NCI-H1048 (cell line): ENCODE results near the gene ZFPM1.
"Not testable (repeated sequence)": the region's sequence is repeated elsewhere in the genome, so short reads cannot be mapped to it uniquely, and the experiment has no call there.

Experiments
- DNase-seq: peaks from one replicate; lab custom pipeline; 2025; lab: John Stamatoyannopoulos, UW

Gene ZFPM1

DNA sequence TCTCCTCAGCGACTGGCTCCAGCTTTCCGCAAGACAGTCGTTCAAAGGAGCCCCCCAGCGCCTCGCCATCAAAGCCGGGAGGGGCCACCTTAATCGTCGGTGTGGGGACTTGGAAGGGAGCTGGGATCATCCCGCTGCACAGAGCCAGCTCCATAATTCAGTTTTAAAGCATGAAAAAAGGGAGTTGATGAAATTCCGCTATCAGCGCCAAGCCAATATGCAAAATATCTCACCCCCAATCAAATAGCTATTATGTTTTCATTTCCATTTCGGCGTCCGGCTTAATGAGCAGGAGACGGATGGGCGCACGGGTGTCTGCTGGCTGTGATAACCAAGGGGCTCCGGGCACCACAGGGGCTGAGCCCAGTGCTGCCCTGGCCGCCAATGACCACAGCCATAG is 27.7 kb downstream of the ZFPM1 start:
- no peak for DNase-seq

DNA sequence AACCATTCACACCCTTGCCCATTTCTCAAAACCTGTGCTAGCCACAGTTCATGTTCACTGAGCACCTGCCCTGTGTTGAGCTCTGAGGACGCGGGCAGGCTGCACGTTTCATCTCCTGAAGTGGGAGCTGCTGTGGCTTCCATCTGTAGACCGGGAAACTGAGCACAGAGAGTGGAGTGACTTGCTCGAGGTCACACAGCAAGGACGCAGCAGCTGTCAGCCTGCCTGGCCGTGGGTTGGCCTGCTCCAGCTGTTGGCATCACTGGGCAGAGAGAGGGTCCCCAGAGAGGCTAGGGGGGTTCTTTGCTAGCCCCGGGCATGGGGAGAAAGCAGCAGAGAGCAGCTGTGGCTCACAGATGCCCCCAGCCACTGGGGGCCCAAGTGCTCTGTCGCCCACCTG is 28.8 kb downstream of the ZFPM1 start:
- DNase-seq, result no peak

- DNase-seq, result no peak
Measured at GRCh38 chr16:88482630-88483391, 29.7 kb downstream of the ZFPM1 start.

DNA sequence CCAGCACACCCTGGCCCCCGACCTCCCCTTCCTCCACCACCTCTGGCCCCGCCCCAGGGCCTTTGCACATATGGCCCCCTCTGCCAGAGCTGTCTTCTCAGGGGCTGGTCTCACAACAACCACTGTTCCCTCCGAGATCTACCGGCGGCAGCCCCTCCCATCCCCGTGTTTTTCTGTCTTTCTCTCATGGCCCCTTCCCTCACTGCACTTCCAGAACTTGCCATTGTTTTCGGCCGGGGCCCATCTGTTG is 30.2 kb downstream of the ZFPM1 start:
- DNase-seq, result no peak

DNA sequence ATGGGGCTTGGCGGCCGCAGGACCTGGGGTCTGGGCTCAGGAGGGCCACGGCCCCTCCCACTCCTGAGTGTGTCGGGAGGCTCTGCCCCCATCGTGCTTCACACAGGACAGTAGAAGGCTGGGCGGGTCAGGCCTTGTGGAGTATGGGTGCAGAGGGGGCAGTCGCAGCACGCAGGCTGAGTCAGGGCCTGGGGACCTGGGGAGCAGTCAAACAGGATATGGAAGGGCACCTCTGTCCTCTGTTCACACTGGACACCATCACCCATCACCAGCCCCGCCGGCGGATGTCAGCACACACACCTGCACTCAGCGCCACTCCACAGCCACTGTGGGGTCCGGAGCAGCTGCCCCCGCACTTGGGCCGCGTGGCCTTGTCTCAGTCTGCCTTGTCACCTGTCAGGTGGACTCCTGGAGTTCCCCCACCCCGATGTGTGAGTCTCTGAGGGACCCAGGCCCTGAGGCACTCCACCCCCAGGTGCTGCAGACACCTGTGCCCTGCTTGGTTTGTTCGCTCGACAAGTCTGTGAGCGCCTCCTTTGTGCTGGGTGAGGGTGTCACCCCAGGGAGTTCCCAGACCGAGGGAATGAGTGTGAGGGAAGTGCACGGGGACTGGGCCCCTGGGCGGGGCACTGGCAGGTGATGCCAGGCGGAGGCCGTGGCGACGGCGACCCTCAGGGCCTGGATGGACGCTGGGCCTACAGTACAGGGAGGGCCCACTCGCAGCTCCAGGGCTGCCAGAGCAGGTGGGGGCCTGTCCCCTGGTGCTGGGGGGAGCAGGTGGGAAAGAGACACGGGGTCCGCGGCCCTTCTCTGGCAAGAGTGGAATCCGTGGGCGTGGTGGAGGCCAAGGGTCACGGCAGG is 31.7 kb downstream of the ZFPM1 start:
- no peak for DNase-seq

DNA sequence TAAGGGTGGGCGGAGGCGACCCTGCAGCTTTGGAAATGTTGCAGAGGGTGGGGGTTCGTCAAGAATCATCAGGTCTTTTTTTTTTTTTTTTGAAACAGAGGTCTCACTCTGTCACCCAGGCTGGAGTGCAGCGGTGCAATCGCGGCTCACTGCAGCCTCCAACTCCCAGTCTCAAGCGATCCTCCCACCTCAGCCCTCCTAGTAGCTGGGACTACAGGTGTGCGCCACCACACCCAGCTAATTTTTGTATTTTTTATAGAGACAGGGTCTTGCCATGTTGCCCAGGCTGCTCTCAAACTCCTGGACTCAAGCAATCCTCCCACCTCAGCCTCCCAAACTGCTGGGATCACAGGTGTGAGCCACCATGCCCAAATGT is 32.3 kb downstream of the ZFPM1 start:
- DNase-seq, result not testable (repeated sequence)

DNA sequence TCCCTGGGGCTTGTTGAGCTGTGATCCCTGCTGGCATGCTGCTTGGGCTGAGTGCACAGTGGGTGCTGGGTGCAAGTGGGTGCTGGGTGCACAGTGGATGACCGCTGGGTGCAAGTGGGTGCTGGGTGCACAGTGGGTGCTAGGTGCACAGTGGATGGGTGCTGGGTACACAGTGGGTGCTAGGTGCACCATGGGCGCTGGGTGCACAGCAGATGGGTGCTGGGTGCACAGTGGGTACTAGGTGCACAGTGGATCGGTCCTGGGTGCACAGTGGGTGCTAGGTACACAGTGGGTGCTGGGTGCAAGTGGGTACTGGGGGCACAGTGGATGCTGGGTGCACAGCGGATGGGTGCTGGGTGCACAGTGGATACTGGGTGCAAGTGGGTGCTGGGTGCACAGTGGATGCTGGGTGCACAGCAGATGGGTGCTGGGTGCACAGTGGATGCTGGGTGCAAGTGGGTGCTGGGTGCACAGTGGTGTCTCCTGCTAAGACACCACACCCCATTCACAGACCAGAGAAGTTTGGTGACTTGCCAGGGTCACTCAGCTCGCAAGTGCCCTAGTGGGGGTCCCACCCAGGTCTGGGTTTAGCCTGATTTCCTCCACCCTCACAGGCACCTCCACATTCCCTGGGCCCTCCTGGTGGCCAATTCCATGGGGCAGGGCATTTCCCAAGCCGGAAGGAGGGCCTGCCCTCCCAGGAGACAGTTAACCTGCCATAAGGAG is 33.5 kb downstream of the ZFPM1 start:
- DNase-seq, result no peak

DNA sequence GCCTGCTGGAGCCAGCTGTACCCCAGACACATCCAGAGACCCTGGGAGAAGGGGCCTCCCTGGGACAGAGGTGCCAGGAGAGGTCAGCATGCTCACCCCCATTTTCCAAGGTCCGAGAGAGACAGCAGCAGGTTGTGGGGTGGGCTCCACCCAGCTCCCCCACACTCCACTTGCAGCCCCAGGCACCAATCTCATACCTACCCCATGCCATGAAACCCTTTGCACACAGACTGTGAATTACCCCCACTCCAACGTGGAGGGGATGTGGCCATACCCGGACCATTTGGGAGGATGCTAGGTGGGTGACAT is 34.0 kb downstream of the ZFPM1 start:
- DNase-seq, result no peak

DNA sequence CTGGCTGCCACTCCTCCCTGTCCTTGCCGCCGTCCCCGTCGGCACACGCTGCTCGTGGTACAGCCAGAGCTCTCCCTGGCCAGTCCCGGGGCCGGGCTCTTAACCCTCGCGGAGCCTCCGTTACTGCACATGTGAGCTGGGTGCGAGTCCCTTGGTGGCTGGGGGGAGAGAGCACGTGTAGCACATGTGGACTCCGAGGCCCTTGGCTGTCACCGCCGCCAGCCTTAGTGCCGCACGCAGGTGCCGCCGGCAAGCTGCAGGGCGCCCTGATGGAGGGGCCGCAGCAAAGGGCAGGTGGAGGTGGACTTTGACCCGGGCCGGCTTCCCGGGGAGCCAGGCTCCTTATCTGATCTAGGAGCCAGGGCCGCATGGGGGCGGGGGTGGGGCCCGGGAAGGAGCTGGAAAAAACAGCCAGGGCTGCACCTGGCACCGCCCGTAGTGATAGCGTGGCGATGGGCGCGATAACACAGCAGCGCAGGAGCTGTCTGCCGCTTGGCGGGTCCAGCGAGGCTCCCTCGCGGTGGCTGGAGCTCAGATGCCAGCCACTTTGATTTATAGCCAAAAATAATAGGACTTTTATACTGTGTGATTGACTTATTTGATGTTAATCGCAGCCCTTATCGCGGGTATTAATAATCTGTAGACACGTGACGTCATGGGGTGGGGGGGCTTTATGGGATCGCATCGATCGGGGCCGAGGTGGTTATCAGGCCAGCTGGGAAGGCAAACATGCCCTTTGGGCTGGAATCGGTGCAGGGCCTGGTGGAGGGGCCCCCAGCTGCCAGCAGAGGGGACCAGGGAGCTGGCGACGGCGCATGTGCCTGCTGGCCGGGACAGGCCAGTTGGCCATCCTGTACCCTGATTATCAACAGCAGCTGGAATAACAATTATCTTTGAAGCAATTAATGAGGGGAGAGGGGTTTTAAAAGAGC is 35.1 kb downstream of the ZFPM1 start:
- no peak for DNase-seq

DNA sequence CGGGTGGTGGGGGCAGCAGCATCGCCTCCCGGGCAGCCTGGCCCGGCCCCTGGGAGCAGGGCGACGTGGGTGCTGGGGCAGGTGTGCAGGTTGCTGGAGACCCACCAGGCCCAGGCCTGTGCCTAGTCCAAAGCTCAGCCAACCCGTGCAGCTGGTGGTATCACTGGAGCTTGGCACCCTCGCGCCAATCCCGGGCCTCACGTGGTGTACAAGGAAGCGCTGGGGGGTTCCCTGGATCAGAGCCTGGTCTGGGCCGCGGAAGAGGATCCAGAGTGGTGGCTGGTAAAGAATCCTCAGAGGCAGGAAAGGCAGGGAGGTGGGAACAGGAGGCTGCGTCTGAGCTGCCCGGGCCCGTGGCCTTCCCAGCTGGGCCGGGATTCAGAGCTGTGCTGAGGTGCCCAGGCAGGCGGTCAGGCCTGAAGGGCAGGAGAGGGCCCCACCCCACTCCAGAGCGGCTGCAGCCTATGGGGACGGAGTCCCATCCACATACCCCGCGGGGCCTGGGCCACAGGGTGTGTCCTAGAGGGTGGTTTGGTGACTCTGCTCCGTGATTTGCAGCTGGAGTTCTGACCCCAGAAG is 36.2 kb downstream of the ZFPM1 start:
- no peak for DNase-seq

GRCh38 chr16:88491001-88491559 is 38.0 kb downstream of the ZFPM1 start:
- no peak for DNase-seq

GRCh38 chr16:88491560-88492310 is 38.7 kb downstream of the ZFPM1 start:
- DNase-seq, result no peak

DNA sequence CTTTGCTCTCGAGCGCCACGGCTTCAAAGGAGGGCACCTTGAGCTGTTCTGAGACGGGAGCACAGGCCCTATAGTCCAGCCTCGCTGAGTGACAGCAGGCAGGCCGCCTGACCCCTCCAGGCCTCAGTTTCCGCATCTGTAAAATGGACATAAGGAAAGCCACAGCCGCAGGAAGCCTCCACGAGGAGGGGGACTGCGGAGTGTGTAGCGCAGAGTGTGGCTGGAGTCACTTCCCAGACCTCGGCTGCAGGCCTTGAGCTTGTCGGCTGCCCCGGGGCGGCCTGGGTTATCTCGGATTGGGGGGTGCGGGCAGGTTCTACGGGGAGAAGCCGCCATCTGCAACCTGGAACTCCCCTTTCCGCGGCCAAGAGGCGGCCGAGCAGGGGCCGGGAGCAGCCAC is 40.8 kb downstream of the ZFPM1 start:
- no peak for DNase-seq

DNA sequence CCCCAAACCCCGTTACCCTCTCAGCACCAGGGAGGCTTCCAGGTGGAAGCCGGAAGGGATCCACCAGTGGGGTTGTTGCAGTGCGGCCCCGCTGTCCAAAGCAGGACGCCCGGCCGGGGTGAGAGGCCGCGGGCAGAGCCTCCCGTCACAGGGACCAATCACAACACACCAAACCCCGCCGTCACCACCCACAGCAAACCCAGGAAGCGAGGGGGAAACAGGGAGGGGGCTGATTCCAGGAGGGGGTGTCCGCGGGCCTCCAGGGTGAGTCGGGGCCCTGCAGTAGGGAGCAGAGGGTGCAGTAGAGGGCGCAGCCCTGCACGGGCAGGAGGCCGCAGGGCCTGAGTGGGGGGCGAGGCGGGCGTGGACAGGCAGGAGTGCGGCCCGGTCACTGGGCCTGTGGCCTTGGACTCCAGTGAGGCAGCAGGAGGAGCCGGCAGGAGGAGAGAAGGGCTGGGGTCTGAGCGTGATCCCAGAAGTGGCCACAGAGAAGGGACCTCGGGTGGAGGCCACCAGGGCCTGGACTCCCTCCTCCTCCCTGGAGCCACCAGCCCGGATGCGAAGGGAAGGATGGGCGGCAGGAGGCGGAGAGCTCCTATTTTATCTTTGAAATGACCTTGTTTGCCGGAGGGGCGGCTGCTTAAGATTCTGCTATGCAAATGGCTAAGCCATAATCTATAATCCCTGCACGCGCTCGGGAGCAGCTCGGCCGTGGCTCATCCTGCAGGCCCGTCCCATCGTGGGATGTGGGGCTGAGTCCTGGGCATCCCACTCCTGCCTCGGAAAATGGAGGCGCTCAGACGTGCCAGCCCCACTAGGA is 41.5 kb downstream of the ZFPM1 start:
- DNase-seq, result no peak

GRCh38 chr16:88495268-88495772 is 42.2 kb downstream of the ZFPM1 start:
- DNase-seq, result no peak

- no peak for DNase-seq
Measured at GRCh38 chr16:88497561-88498462, 44.7 kb downstream of the ZFPM1 start.

- no peak for DNase-seq
Measured at GRCh38 chr16:88498576-88499208, 45.6 kb downstream of the ZFPM1 start.

- DNase-seq, result no peak
Measured at GRCh38 chr16:88499292-88499691, 46.2 kb downstream of the ZFPM1 start.
